Left lung (tissue), 10 donors: Measurements from ENCODE around the gene ZNF446. TPM values are rescaled to one million over a fixed set of nuclear protein-coding genes. Genes with fewer than 3 reads are reported as not detected.
"Not testable (repeated sequence)": the region's sequence is repeated elsewhere in the genome, so short reads cannot be mapped to it uniquely, and the experiment has no call there.

Source experiments
- ATAC-seq: fragments of 200-7000 bp; cut with Tn5 transposase; one replicate; pipeline ENCODE4 v1.9.1; 2020; ENCODE audit warnings: moderate library complexity
- DNase-seq, 4 donors: peaks; one replicate each; pipeline ENCODE4 v3.0.0-alpha.2; 2013 to 2020
- H3K27ac ChIP-seq, 2 donors: fragments of 200-600 bp; sonication (generic) in 1 of 2; one replicate each; pipeline versions ENCODE4 v1.5.0 to v1.8.0; 2020 to 2021
- H3K27me3 ChIP-seq, 2 donors: fragments of 200-600 bp; sonication (generic) in 1 of 2; one replicate each; pipeline versions ENCODE4 v1.5.0 to v1.8.0; 2020 to 2021
- H3K36me3 ChIP-seq, 2 donors: fragments of 200-600 bp; sonication (generic) in 1 of 2; one replicate each; pipeline versions ENCODE4 v1.5.0 to v1.8.0; 2020 to 2021
- H3K4me1 ChIP-seq, 2 donors: fragments of 200-600 bp; one replicate each; pipeline ENCODE4 v1.8.0; 2021
- H3K4me3 ChIP-seq, 2 donors: fragments of 200-600 bp; sonication (generic) in 1 of 2; one replicate each; pipeline versions ENCODE4 v1.5.0 to v1.8.0; 2020 to 2021; ENCODE audit warnings: mild to moderate bottlenecking in 1 of 2
- H3K9me3 ChIP-seq, 2 donors: fragments of 200-600 bp; sonication (generic) in 1 of 2; one replicate each; pipeline versions ENCODE4 v1.5.0 to v1.8.0; 2020 to 2021
- CTCF ChIP-seq, 2 donors: fragments of 200-600 bp; sonication (generic) in 1 of 2; IDR thresholded peaks; one replicate each; pipeline versions ENCODE4 v1.5.0 to v1.8.0; 2021; ENCODE audit warnings: antibody characterized with exemption in 2 of 2
- intact Hi-C, 2 donors: fragments of 100-400 bp; cut with DNase I; formaldehyde crosslinking; loops; one replicate each; pipeline versions ENCODE4 v1.11.2 to v1.14.2; 2022
- polyA plus RNA-seq, 6 donors: library from polyadenylated mRNA; unstranded; fragments of 120-200 nt; gene quantifications; one replicate each; pipeline ENCODE4 v1.2.1, GENCODE V29; 2013; ENCODE audit not compliant: insufficient read length in 6 of 6
- total RNA-seq, 2 donors: library from RNA; stranded (reverse); fragmentation: NEBNext Ultra II Directional; extraction: Animal tissue kit (Norgen Biotek cat#: 25700); gene quantifications; one replicate each; pipeline ENCODE4 v1.2.1, GENCODE V29; 2021
- donor health status: DM: no; HTN: yes; CAD: no.
- donor health status: DM: no; HTN: no; CAD: no.

ZNF446 gene
- total and polyA plus RNA-seq, 8 donors, result 6.2 to 16.9 (median 14.1) TPM

- peak; percentile 98 for ATAC-seq
- no peak for TF ChIP-seq CTCF (IDR thresholded peaks at IDR 0.05)
- peaks cover 3 to 58% of the 10 kb centered on the region in 2 donors for H3K9me3 ChIP-seq
- H3K36me3 ChIP-seq, result peaks cover 3 to 35% of the 10 kb centered on the region in 2 donors
- peak; percentile 96 to 100 (median 98) for DNase-seq
- H3K4me3 ChIP-seq, result peak within 1 kb of the TSS; percentile 81 to 83
- H3K27me3 ChIP-seq, result no peaks in the 10 kb centered on the region
- peaks cover 8 to 15% of the 10 kb centered on the region in 2 donors for H3K4me1 ChIP-seq
- intact Hi-C loops, result no loop called here
- peak within 1 kb of the TSS; percentile 57 to 86 for H3K27ac ChIP-seq
Measured at GRCh38 chr19:58439576-58440554, 36.3 kb upstream of the ZNF446 start, which contains the start of gene ZNF132. ZNF132 (minus strand) TSS chr19:58440153; CDS start chr19:58439821, 332 bp downstream.

- peak overlapping the region in 1 of 2 donors; percentile 86 for H3K27ac ChIP-seq
- H3K4me1 ChIP-seq, result peaks cover 8 to 15% of the 10 kb centered on the region in 2 donors
- no peak for TF ChIP-seq CTCF (IDR thresholded peaks at IDR 0.05)
- intact Hi-C loops, result no loop called here
- peak; percentile 1 for ATAC-seq
- H3K36me3 ChIP-seq, result peaks cover 0 to 28% of the 10 kb centered on the region in 2 donors
- no peaks in the 10 kb centered on the region for H3K27me3 ChIP-seq
- DNase-seq, result no peak
- H3K9me3 ChIP-seq, result peaks cover 0 to 51% of the 10 kb centered on the region in 2 donors
- H3K4me3 ChIP-seq, result peak overlapping the region; percentile 81 to 83
Measured at GRCh38 chr19:58440556-58440955, 35.6 kb upstream of the ZNF446 start.

- Histone ChIP-seq H3K9me3 (peaks cover 0 to 29% of the 10 kb centered on the region in 2 donors), H3K4me1 (peaks cover 8 to 15% of the 10 kb centered on the region in 2 donors), H3K27me3 (peaks cover 0 to 16% of the 10 kb centered on the region in 2 donors)
- ATAC-seq, H3K27ac ChIP-seq, H3K4me3 ChIP-seq, intact Hi-C loops, H3K36me3 ChIP-seq, DNase-seq: not testable (repeated sequence)
Measured at GRCh38 chr19:58442986-58443385, 33.2 kb upstream of the ZNF446 start.

- H3K27me3 ChIP-seq, result peaks cover 0 to 19% of the 10 kb centered on the region in 2 donors
- H3K36me3 ChIP-seq, H3K4me3 ChIP-seq, H3K27ac ChIP-seq, intact Hi-C loops, DNase-seq, ATAC-seq: not testable (repeated sequence)
- H3K9me3 ChIP-seq, result peaks cover 0 to 16% of the 10 kb centered on the region in 2 donors
- H3K4me1 ChIP-seq, result peaks cover 0 to 11% of the 10 kb centered on the region in 2 donors
Measured at GRCh38 chr19:58448860-58449259, 27.3 kb upstream of the ZNF446 start.

GRCh38 chr19:58449980-58450379, 26.2 kb upstream of the ZNF446 start:
- peaks cover 0 to 14% of the 10 kb centered on the region in 2 donors for H3K36me3 ChIP-seq
- DNase-seq, ATAC-seq, H3K4me3 ChIP-seq, H3K27ac ChIP-seq, intact Hi-C loops: not testable (repeated sequence)
- H3K27me3 ChIP-seq, result peaks cover 0 to 19% of the 10 kb centered on the region in 2 donors
- peaks cover 0 to 16% of the 10 kb centered on the region in 2 donors for H3K9me3 ChIP-seq
- peaks cover 0 to 11% of the 10 kb centered on the region in 2 donors for H3K4me1 ChIP-seq

GRCh38 chr19:58450856-58451357, 25.2 kb upstream of the ZNF446 start:
- intact Hi-C loops, result no loop called here

More at GRCh38 chr19:58450856-58451357, 25.2 kb upstream of the ZNF446 start:
- no peak for TF ChIP-seq CTCF (IDR thresholded peaks at IDR 0.05)
- ATAC-seq (peak; percentile 57), DNase-seq (no peak)
- H3K27ac ChIP-seq, result peak overlapping the region in 1 of 2 donors; percentile 53
- peaks cover 0 to 16% of the 10 kb centered on the region in 2 donors for H3K9me3 ChIP-seq
- H3K4me1 ChIP-seq, result peaks cover 0 to 11% of the 10 kb centered on the region in 2 donors
- peak overlapping the region; percentile 94 to 99 for H3K4me3 ChIP-seq
- peaks cover 0 to 22% of the 10 kb centered on the region in 2 donors for H3K36me3 ChIP-seq
- peaks cover 0 to 19% of the 10 kb centered on the region in 2 donors for H3K27me3 ChIP-seq
